ENCODE measurements around the gene C2CD2.

C2CD2 gene

GRCh38 chr21:41903559-41904351 is 50.1 kb downstream of the C2CD2 start:
- DNase-seq = no peak

GRCh38 chr21:41902946-41903345 is 50.9 kb downstream of the C2CD2 start:
- DNase-seq = no peak

- no peak for DNase-seq
Observed at GRCh38 chr21:41901782-41902181, 52.0 kb downstream of the C2CD2 start.

GRCh38 chr21:41901099-41901498 is 52.7 kb downstream of the C2CD2 start:
- peak; percentile 66 for DNase-seq

GRCh38 chr21:41900401-41900800 is 53.4 kb downstream of the C2CD2 start:
- DNase-seq = no peak

GRCh38 chr21:41899426-41900202 is 54.2 kb downstream of the C2CD2 start:
- DNase-seq = peak; percentile 72

- DNase-seq = no peak
Observed at GRCh38 chr21:41898998-41899397, 54.8 kb downstream of the C2CD2 start.

GRCh38 chr21:41897700-41898099 is 56.1 kb downstream of the C2CD2 start:
- DNase-seq = no peak

- no peak for DNase-seq
Observed at GRCh38 chr21:41897047-41897669, 56.7 kb downstream of the C2CD2 start.

GRCh38 chr21:41895643-41896493 is 58.0 kb downstream of the C2CD2 start:
- DNase-seq = peak; percentile 28

GRCh38 chr21:41894922-41895557 is 58.8 kb downstream of the C2CD2 start:
- DNase-seq = no peak

- no peak for DNase-seq
Observed at GRCh38 chr21:41894511-41894910, 59.3 kb downstream of the C2CD2 start.

GRCh38 chr21:41892726-41893125 is 61.1 kb downstream of the C2CD2 start:
- DNase-seq = no peak

- DNase-seq = no peak
Observed at GRCh38 chr21:41891132-41891531, 62.7 kb downstream of the C2CD2 start.

- DNase-seq = no peak
Observed at GRCh38 chr21:41890355-41890754, 63.5 kb downstream of the C2CD2 start.

- DNase-seq = no peak
Observed at GRCh38 chr21:41888749-41889376, 65.0 kb downstream of the C2CD2 start.

- DNase-seq = no peak
Observed at GRCh38 chr21:41887667-41888066, 66.2 kb downstream of the C2CD2 start.

GRCh38 chr21:41886328-41886727 is 67.5 kb downstream of the C2CD2 start:
- DNase-seq = no peak

- no peak for DNase-seq
Observed at GRCh38 chr21:41885341-41886024, 68.3 kb downstream of the C2CD2 start.

- DNase-seq = no peak
Observed at GRCh38 chr21:41884501-41885030, 69.3 kb downstream of the C2CD2 start.

- DNase-seq = no peak
Observed at GRCh38 chr21:41883582-41883981, 70.2 kb downstream of the C2CD2 start.

Measured in activated CD4-positive, alpha-beta T cell treated with anti-CD3 and anti-CD28 coated beads, Interleukin-2, Interleukin-6, amounts not matched to agents 100 ng/mL and 50 ng/mL, durations not matched to agents 16 hours and 8 hours (primary cell).